Heart left ventricle (tissue), 13 donors: ENCODE measurements around the gene SCYL2.

Experiments used
- POLR2A ChIP-seq, 2 donors: fragments of 450-650 bp; IDR thresholded peaks; one replicate each; pipeline ENCODE4 v1.6.1; 2017; ENCODE audit warnings: antibody characterized with exemption in 2 of 2, mild to moderate bottlenecking in 2 of 2, moderate library complexity in 2 of 2
- TF ChIP-seq, protein P1 (sequence below), 12 donors: fragments of 200-600 bp; sonication (generic) in 4 of 12; IDR thresholded peaks; one replicate each; pipeline versions ENCODE4 v1.5.0 to v1.8.0; 2018 to 2022; ENCODE audit warnings: antibody characterized with exemption in 12 of 12, mild to moderate bottlenecking in 5 of 12
- donor health status: ischemic (EF 13 %, LVEDD 7.1; RV severe dilation, severe dysfunction).
- donor health status: DM: no; HTN: yes; CAD: no.
- donor health status: DM: no; HTN: no; CAD: no.
- donor health status: ischemic (EF 25% LVEDD 6.9; RV normal size, moderate dysfunction).
- donor health status: ischemic (EF 25% LVEDD 5.7; RV mildly dilated, moderate dysfunction).
- donor health status: ischemic (EF 35%, LVEDD 5.7; RV mildly dilated, moderate dysfunction).
- donor health status: nonischemic (EF 11% LVEDD 7.7; RV severe dilation, severe dysfunction).
- donor health status: DM: yes; HTN: yes; CAD: no.
- donor health status: PGD.
- donor health status: ischemic (EF 29% LVEDD 5.4; RV normal size, mild dysfunction).
- donor health status: nonischemic (EF 23%, LVEDD 6.1; RV moderate dilation, normal function).

DNA sequence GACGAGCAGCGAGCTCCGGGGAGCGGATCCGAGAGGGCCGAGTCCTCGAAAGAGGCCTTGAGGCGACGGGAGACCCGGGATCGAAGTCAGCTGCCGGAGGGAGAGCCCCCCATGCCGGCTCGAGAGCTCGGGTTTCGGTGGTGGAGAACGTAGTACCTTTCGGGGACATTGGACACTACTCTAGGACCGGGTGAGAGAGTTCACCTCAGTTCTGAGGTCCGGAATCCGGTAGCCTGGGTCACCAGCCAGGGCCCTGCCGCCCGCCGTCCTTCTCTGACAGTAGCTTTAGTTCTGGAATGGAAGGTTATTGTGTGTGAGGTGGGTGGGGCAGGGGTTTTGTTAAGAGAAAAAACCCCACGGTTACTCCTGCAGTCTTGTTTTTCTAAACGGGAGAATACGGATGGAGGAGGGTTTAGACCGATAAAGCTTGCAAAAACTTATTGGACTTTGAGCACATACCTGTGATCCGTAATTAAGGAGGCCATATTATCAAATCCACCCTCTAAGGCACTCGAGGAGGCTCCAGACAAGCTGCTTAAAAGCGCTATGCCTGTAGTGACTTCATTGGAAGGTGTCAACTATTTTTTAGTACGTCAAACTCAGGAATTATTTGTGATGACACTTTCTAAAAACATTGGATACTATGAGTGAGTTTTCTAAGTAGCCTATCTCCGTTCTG is 765 bp downstream of the SCYL2 start:
- TF ChIP-seq, protein P1, sequence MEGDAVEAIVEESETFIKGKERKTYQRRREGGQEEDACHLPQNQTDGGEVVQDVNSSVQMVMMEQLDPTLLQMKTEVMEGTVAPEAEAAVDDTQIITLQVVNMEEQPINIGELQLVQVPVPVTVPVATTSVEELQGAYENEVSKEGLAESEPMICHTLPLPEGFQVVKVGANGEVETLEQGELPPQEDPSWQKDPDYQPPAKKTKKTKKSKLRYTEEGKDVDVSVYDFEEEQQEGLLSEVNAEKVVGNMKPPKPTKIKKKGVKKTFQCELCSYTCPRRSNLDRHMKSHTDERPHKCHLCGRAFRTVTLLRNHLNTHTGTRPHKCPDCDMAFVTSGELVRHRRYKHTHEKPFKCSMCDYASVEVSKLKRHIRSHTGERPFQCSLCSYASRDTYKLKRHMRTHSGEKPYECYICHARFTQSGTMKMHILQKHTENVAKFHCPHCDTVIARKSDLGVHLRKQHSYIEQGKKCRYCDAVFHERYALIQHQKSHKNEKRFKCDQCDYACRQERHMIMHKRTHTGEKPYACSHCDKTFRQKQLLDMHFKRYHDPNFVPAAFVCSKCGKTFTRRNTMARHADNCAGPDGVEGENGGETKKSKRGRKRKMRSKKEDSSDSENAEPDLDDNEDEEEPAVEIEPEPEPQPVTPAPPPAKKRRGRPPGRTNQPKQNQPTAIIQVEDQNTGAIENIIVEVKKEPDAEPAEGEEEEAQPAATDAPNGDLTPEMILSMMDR (IDR thresholded peaks at IDR 0.05) = no peak
- TF ChIP-seq POLR2A (IDR thresholded peaks at IDR 0.05) = no peak
